GM19351 (cell line): ENCODE data around the gene DACT2.

ENCODE experiments used
- ATAC-seq: cut with Tn5 transposase; IDR thresholded peaks from one replicate; pipeline ENCODE4 v1.9.1; 2021; ENCODE audit warnings: mild to moderate bottlenecking, moderate library complexity; ENCODE audit not compliant: unreplicated experiment

The DACT2 gene

DNA sequence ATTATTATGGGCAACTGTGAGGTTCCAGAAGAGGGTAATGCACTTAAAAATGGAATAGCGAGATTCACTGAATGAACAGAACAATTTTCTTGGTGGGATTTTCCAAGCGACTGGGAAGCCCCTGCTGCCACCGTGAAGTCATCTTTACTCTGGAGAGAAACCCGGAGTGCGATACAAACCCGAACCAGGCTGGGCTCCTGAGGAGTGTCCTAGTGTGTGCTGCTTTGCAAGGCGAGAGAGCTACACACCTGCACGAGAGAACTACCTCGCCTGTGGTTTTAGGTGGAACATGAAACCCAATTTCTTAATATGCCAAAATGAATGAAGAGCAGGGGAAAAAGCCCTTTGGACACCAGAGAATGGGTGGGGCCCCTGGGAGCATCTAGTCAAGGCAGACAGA lies 33.5 kb upstream of the DACT2 start:
- no peak for ATAC-seq

DNA sequence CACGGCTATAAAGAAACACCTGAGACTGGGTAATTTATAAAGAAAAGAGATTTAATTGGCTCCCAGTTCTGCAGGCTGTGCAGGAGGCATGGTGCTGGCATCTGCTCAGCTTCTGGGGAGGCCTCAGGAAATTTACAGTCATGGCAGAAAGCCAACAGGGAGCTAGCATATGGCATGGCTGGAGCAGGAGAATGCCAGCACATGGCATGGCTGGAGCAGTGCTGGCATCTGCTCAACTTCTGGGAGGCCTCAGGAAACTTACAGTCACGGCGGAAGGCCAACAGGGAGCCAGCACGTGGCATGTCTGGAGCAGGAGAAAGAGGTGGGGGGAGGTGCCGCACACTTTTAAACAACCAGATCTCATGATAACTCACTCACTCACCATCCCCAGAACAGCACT lies 32.5 kb upstream of the DACT2 start:
- no peak for ATAC-seq

DNA sequence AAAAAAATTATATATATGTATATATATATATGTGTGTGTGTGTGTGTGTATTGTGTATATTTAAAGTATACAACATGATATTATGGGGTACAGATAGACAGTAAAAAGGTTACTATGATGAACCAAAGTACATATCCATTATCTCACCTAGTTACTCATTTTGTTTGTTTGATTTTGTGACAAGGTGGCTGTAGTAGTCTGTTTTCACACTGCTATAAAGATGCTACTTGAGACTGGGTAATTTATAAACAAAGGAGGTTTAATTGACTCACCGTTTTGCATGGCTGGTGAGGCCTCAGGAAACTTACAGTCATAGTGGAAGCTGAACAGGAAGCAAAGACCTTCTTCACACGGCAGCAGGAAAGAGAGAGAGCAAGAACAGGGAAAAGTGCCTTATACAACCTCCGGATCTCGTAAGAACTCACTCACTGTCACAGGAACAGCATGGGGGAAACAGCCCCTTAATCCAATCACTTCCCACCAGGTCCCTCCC lies 30.2 kb upstream of the DACT2 start:
- no peak for ATAC-seq

GRCh38 chr6:168348186-168348585 lies 28.6 kb upstream of the DACT2 start:
- no peak for ATAC-seq

DNA sequence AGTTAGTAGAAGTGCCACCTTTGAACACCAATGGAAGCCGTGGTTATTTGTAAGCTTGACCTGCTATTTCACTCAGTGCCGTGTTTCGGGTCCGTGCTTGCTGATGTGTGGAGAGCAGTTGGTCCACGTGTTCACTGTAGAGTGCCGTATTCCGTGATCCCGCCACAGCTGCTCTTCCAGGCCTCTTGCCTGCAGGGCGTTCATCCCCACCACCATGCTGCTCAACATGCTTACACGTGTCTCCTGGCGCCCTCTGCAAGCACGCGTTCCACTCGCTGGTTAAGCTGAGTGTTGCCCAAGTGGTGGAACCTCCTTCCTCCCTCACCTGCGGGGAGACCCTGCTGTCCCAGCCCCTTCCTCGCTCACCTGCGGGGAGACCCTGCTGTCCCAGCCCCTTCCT lies 28.0 kb upstream of the DACT2 start:
- ATAC-seq: no peak

DNA sequence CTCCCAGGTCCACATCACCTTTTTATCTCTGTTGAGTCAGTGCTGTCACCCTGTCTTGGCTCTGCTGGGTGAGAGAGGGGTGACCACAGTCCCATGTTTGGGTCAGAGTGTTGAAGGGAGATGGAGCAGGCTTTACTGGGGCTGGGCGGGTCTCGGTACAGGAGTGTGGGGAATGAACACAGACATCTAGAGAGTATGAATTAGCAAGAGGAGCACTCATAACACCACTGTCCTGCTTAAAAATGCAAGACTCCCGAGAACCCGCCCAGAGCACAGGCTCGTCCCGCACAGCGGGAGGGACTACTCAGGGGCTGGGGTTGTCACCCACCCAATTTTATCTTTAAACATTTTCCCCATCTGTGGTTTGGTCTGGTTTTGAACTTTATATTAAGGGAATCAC lies 27.5 kb upstream of the DACT2 start:
- ATAC-seq: no peak

GRCh38 chr6:168345896-168346754 lies 26.5 kb upstream of the DACT2 start:
- ATAC-seq: no peak

DNA sequence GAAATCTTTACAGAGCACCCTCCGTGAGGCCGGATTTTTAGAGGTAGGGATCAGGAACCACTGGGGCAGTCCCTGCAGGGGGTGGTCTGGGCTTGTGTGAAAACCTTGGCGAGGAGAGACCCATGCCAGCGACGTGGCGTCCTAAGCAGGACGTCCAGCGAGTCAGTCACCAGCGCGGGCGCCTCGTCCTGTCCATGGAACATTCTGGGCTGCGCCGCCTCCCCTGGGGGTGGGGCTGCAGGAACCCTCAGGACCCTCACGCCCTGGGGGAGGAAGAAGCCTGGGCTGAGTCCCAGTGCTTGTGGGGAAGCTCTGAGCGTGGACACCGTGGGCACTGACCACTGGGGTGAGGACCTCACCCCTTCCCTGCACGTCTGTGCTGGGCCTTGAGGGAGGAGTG lies 25.7 kb upstream of the DACT2 start:
- no peak for ATAC-seq

GRCh38 chr6:168344338-168344737 lies 24.8 kb upstream of the DACT2 start:
- no peak for ATAC-seq

DNA sequence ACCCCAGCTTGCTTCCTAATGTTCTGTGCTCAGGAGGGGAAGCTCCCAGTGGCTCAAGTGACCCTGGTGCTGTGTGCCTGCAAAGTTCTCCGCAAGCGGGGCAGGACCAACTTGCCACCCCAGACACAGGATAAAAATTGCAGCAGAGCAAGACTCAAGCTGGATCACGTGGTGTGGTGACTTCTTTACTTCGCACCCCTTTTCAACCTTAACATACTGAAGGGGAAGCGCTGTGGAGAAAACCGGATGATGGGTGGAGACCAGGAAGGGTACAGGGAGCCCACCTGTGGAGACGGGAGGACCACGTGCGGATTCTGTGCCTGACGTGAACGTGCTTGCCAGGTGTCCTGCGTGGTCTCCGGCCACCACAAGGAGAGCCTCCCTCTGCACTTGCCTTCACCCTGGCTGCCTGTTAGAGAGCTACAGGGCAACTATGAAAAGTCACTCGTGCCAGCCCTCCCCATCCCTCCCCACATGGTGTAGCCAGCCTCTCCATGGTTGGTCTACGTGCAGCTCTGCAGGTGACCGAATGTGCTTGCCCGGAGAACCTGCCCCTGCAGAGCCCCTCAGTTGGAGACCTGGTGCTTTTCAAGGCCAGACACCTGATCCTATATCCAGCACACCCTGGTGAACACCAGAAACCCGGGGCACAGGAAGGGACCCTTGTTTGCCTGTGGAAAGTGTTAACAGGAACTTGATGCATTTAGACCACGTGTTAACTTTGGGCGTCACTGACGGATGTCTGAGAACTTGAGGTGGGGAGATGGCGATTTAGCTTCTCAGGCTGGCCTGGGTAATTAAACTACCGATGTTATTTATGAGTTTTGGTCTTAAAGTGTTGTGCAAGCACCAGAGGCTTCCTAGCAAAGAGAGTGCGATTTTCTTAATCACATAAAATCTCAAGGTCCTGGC lies 23.9 kb upstream of the DACT2 start:
- no peak for ATAC-seq

DNA sequence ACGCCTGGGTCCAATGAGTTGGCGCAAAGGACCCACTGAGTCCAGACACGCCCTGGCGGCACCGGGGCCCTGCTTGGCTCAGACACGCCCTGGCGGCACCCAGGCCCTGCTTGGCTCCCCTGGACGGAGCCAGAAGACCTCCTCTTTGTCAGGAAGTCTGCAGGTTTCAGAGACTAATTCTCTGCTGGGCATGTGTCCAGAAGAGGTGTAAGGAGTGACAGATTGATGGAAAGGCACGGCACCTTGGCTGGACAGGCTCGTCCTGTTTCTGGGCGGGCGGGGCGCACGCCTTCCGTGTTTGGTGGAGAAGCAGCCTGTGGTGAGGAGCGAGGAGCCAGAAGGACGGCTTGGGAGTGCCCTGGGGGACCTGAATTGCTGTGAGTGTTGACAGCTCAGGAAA lies 23.1 kb upstream of the DACT2 start:
- no peak for ATAC-seq

DNA sequence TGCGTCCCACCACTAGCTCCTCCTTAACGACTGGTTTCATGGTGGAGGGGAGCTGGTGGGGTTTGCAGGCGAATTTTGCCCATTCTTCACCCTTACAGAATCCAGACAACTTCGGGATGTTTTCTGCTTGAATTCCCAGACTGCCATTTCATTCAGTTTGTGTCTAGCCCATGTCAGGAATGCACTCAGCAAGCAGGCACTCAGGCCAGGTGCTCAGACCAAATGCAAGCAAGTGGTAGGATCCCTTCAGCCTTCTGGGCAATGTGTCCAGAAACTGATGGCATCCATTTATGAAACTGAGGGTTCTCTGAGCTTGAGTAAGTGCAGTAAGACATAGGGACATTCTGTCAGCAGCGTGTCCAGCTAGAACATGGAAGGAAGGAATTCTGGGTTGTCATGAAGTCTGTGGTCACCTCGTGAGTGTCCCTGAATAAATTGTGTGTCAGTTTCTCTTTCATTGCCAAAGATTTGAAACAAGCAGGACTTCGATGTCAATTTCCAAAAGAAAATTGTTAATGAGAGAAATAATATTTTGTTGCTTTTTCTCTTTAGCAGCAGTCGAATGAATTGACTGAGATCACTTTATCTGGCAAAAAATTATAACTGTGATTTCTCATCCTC lies 21.8 kb upstream of the DACT2 start:
- ATAC-seq: no peak

DNA sequence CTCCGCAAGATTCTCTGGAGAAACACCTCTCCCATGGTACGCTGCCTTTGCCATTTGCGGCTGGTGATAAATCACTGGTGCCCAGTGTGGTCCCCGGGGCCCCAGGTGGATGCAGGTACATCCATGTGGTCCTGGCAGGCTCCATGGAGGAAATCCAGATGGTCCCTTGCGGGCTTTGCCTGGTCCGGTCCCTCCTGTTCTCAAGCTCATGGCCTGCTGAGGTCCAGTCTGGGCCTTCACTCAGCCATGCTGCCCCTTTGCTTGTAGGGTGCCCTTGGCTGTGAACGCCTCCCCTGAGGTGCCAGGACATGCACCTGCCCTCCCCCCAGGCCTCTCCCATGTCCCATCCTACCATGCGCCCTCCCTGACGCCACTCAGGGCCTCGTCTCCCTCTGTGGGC lies 21.2 kb upstream of the DACT2 start:
- ATAC-seq: no peak

DNA sequence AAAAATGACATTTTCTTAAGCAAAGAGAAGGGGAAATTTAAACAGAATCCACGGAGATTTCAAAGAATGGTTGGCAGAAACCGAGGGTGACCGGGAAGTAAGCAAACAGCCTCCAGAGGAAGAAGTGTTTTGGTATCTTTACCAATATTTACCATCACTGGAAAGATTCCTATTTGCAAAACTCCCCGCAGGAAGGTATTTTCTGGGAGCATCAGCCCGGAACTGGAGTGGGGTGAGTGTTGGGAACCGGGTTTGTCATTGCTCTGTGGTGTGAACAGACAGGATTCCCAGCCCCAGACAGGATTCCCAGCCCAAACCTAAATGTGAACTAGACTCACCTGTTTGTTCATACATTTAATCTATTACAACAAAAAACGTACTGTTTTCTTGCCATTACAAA lies 19.2 kb upstream of the DACT2 start:
- ATAC-seq: no peak

DNA sequence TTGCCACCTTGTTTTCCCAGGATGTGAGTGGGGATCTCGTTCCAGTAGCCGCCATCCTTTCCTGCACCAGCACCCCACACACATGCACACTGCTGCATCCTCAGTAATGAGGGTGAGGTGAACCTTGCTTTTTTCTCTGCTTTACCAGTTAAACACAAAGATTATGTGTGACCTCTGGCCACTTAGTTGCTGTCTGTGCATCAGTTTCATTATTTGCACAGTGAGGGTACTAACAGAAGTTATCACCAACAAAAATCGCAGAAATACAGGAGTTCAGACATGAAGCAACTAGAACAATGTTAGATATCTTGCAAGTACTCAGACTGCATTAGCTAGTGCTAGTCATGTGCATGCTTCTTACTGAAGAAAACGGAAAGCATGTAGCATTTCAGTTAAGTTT lies 17.4 kb upstream of the DACT2 start:
- no peak for ATAC-seq

GRCh38 chr6:168333989-168334388 lies 14.4 kb upstream of the DACT2 start:
- no peak for ATAC-seq

DNA sequence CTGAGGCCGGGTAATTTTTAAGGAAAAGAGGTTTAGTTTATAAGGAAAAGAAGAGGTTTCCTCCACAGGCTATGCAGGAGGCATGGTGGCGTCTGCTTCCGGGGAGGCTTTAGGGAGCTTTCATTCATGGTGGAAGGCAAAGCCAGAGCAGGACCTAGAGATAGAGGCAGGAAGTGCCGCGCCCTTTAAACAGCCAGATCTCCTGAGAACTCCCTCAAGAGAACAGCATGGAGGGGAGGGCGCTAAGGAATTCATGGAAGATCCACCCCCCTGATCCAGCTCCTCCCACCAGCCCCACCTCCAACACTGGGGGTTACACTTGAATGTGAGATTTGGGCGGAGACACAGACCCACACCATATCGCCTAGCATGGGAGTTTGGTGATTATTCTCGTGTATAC lies 13.9 kb upstream of the DACT2 start:
- ATAC-seq: no peak

DNA sequence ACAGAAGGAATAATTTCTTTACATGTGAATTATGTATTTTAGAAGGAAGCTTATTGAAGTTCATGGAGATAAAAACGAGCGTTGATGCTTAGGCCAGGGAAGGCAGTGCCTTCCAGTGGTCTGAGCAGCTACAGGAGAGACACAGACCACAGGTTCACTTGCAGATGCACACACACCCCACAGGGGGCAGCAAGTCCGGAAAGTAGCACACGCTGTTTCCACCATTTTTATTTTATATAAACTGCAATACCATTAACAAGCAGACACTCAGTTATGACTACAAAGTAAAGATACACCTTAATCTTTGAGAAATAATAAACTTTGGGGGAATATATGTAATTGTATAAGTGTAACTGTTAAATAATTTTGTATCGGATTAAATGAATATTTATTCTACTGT lies 13.5 kb upstream of the DACT2 start:
- ATAC-seq: no peak

DNA sequence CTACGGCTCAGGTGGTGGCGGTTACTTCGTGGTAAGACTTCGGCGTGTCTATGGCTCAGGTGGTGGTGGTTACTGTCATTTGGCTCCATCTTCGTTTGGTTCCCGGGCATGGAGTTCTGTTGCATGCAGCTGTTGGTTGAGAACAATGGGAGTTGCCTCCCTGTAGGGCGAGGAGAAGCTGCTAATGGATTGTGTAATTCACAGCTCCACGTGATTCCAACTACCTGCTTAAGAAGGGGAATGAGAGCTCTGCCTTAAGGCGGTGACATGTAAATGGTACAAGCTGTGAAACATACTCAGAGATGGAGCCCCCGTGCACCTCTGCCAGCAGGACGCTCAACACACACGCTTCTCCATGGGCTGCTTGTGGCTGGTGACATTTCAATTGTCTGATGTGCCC lies 12.4 kb upstream of the DACT2 start:
- ATAC-seq: no peak

DNA sequence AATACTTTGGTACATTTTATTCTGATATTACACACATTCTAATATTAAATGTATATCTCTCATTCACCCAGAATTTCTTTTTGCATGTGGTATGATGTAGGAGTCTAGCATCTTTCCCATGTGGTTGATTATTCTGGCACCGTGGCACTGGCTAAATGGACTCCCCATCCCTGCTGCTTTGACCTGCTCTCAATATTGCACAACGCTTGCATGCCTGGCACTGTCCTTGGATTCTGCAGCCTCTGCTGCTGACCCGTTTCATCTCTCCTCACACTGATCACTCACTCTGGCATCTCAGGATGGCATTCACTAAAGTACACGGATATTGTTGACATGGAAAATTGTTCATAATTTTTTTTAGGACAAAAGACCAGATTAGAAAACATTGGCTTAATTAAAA lies 11.5 kb upstream of the DACT2 start:
- no peak for ATAC-seq

- ATAC-seq: no peak
Measured at GRCh38 chr6:168330403-168330802, 10.8 kb upstream of the DACT2 start.

GRCh38 chr6:168328086-168328485 lies 8.5 kb upstream of the DACT2 start:
- no peak for ATAC-seq
